ENCODE measurements around the gene IL1RAPL1.

DNA sequence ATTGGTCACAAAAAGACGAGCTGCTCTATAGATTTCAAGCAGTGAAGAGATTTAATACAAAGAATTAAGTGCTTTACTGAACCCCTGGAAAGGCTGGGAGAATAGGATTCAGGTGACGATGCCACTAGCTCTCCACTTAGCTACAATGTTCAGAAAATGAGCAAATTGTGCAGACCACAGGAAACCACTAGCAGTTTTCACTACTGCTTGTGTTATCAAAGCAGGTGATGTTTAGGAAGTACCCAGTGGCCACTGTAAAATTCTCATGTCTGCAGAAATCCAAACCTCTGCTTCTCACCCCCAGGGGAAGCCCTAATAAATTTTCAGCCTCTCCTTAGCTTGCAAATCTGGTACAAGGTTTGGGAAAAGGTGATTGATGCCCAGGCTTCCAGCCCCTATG lies 165.1 kb downstream of the IL1RAPL1 start:
- TF ChIP-seq GATA3 (IDR thresholded peaks at IDR 0.05; ENCODE audit: low read depth, low read length) (no peak), GATA2 (IDR thresholded peaks at IDR 0.05; ENCODE audit: low read depth, low read length) (no peak)
